ENCODE data around the gene LRRC74A.

The LRRC74A gene

GRCh38 chr14:76908834-76909233 is 82.6 kb downstream of the LRRC74A start:
- Histone ChIP-seq H3K36me3 (ENCODE audit: insufficient read depth, low read length) (no peaks in the 10 kb centered on the region), H3K9me2 (replicated peaks; ENCODE audit: low read depth, low read length) (no peaks in the 10 kb centered on the region), H3K9ac (ENCODE audit: low read depth, low read length, poor library complexity, severe bottlenecking) (peak overlapping the region; percentile 60), H4K20me1 (ENCODE audit: insufficient read depth, low read length, poor library complexity, severe bottlenecking) (no peaks in the 10 kb centered on the region), H3K4me2 (ENCODE audit: low read depth, low read length, poor library complexity, severe bottlenecking) (peak overlapping the region; percentile 58), H3K4me1 (ENCODE audit: insufficient read depth, low read length, poor library complexity, severe bottlenecking) (peaks cover 12% of the 10 kb centered on the region), H3K79me2 (ENCODE audit: insufficient read depth, low read length) (no peaks in the 10 kb centered on the region), H3K27me3 (ENCODE audit: insufficient read depth, low read length, poor library complexity, severe bottlenecking) (no peaks in the 10 kb centered on the region), H2AFZ (ENCODE audit: low read length) (peak overlapping the region; percentile 53; the same call in 1 of the 2 replicates), H3F3A (ENCODE audit: low read depth) (no peaks in the 10 kb centered on the region), H3K9me3 (ENCODE audit: insufficient read depth, low read depth, low read length) (no peaks in the 10 kb centered on the region), H3K4me3 (ENCODE audit: low read length, poor library complexity, severe bottlenecking) (peak overlapping the region; percentile 50)
- TF ChIP-seq CTCF (conservative IDR thresholded peaks at IDR 0.05; ENCODE audit: low read length) (no peak), EZH2phosphoT487 (IDR thresholded peaks at IDR 0.05; ENCODE audit: borderline replicate concordance) (no peak)

- Histone ChIP-seq H3K36me3 (ENCODE audit: insufficient read depth, low read length) (no peaks in the 10 kb centered on the region), H3K9me3 (ENCODE audit: insufficient read depth, low read depth, low read length) (no peaks in the 10 kb centered on the region), H3K4me1 (ENCODE audit: insufficient read depth, low read length, poor library complexity, severe bottlenecking) (peaks cover 12% of the 10 kb centered on the region), H3F3A (ENCODE audit: low read depth) (no peaks in the 10 kb centered on the region), H3K79me2 (ENCODE audit: insufficient read depth, low read length) (no peaks in the 10 kb centered on the region), H3K27me3 (ENCODE audit: insufficient read depth, low read length, poor library complexity, severe bottlenecking) (no peaks in the 10 kb centered on the region), H4K20me1 (ENCODE audit: insufficient read depth, low read length, poor library complexity, severe bottlenecking) (no peaks in the 10 kb centered on the region), H3K9ac (ENCODE audit: low read depth, low read length, poor library complexity, severe bottlenecking) (peak overlapping the region; percentile 60), H3K4me3 (ENCODE audit: low read length, poor library complexity, severe bottlenecking) (peak overlapping the region; percentile 39), H2AFZ (ENCODE audit: low read length) (peak overlapping the region; percentile 53; the same call in 1 of the 2 replicates), H3K4me2 (ENCODE audit: low read depth, low read length, poor library complexity, severe bottlenecking) (peak overlapping the region; percentile 58), H3K9me2 (replicated peaks; ENCODE audit: low read depth, low read length) (no peaks in the 10 kb centered on the region)
- TF ChIP-seq CTCF (conservative IDR thresholded peaks at IDR 0.05; ENCODE audit: low read length) (no peak), EZH2phosphoT487 (IDR thresholded peaks at IDR 0.05; ENCODE audit: borderline replicate concordance) (no peak)
Observed at GRCh38 chr14:76909266-76909665, 83.1 kb downstream of the LRRC74A start.

GRCh38 chr14:76910371-76910890 is 84.2 kb downstream of the LRRC74A start:
- Histone ChIP-seq H3K4me3 (ENCODE audit: low read length, poor library complexity, severe bottlenecking) (no peak overlapping the region), H2AFZ (ENCODE audit: low read length) (no peak overlapping the region), H3K4me1 (ENCODE audit: insufficient read depth, low read length, poor library complexity, severe bottlenecking) (peaks cover 19% of the 10 kb centered on the region), H3F3A (ENCODE audit: low read depth) (no peaks in the 10 kb centered on the region), H3K9me3 (ENCODE audit: insufficient read depth, low read depth, low read length) (no peaks in the 10 kb centered on the region), H4K20me1 (ENCODE audit: insufficient read depth, low read length, poor library complexity, severe bottlenecking) (no peaks in the 10 kb centered on the region), H3K27me3 (ENCODE audit: insufficient read depth, low read length, poor library complexity, severe bottlenecking) (no peaks in the 10 kb centered on the region), H3K79me2 (ENCODE audit: insufficient read depth, low read length) (no peaks in the 10 kb centered on the region), H3K4me2 (ENCODE audit: low read depth, low read length, poor library complexity, severe bottlenecking) (no peak overlapping the region), H3K36me3 (ENCODE audit: insufficient read depth, low read length) (no peaks in the 10 kb centered on the region), H3K9me2 (replicated peaks; ENCODE audit: low read depth, low read length) (no peaks in the 10 kb centered on the region), H3K9ac (ENCODE audit: low read depth, low read length, poor library complexity, severe bottlenecking) (no peak overlapping the region)
- TF ChIP-seq CTCF (conservative IDR thresholded peaks at IDR 0.05; ENCODE audit: low read length) = no peak
- no peak for TF ChIP-seq EZH2phosphoT487 (IDR thresholded peaks at IDR 0.05; ENCODE audit: borderline replicate concordance)

Data from Loucy (cell line).